HEK293T (cell line): Measurements from ENCODE around the gene TMEM86B.

Experiments
- ARNT ChIP-seq: fragments of 450-650 bp; IDR thresholded peaks from 2 replicates; pipeline ENCODE4 v1.6.1; 2017; ENCODE audit warnings: mild to moderate bottlenecking
- BHLHE40 ChIP-seq: fragments of 450-650 bp; IDR thresholded peaks from 2 replicates; pipeline ENCODE4 v1.6.1; 2016; ENCODE audit warnings: mild to moderate bottlenecking, moderate library complexity, borderline replicate concordance
- CTBP1 ChIP-seq: fragments of 450-650 bp; IDR thresholded peaks from 2 replicates; pipeline ENCODE4 v1.6.1; 2016; ENCODE audit warnings: borderline replicate concordance
- FOXA1 ChIP-seq: fragments of 450-650 bp; IDR thresholded peaks from 2 replicates; pipeline ENCODE4 v1.6.1; 2016; ENCODE audit warnings: mild to moderate bottlenecking
- FOXK2 ChIP-seq: fragments of 450-650 bp; IDR thresholded peaks from 2 replicates; pipeline ENCODE4 v1.6.1; 2016; ENCODE audit warnings: mild to moderate bottlenecking
- FOXM1 ChIP-seq: fragments of 450-650 bp; IDR thresholded peaks from 2 replicates; pipeline ENCODE4 v1.6.1; 2017; ENCODE audit warnings: mild to moderate bottlenecking, borderline replicate concordance
- HDGF ChIP-seq: fragments of 450-650 bp; IDR thresholded peaks from 2 replicates; pipeline ENCODE4 v1.6.1; 2017; ENCODE audit warnings: antibody characterized with exemption, borderline replicate concordance
- L3MBTL2 ChIP-seq: fragments of 450-650 bp; conservative IDR thresholded peaks from 2 replicates; pipeline ENCODE4 v1.6.1; 2016; ENCODE audit warnings: mild to moderate bottlenecking
- LEF1 ChIP-seq: fragments of 450-650 bp; IDR thresholded peaks from 2 replicates; pipeline ENCODE4 v1.6.1; 2017; ENCODE audit warnings: mild to moderate bottlenecking, borderline replicate concordance
- NFRKB ChIP-seq: fragments of 450-650 bp; IDR thresholded peaks from 2 replicates; pipeline ENCODE4 v1.6.1; 2016; ENCODE audit warnings: mild to moderate bottlenecking, moderate library complexity
- SP1 ChIP-seq: fragments of 450-650 bp; IDR thresholded peaks from 2 replicates; pipeline ENCODE4 v1.6.1; 2017
- SUZ12 ChIP-seq: fragments of 450-650 bp; IDR thresholded peaks from 2 replicates; pipeline ENCODE4 v1.6.1; 2016; ENCODE audit warnings: mild to moderate bottlenecking
- TARDBP ChIP-seq: fragments of 450-650 bp; IDR thresholded peaks from 2 replicates; pipeline ENCODE4 v1.6.1; 2016
- ZNF384 ChIP-seq: fragments of 450-650 bp; IDR thresholded peaks from 2 replicates; pipeline ENCODE4 v1.6.1; 2016

DNA sequence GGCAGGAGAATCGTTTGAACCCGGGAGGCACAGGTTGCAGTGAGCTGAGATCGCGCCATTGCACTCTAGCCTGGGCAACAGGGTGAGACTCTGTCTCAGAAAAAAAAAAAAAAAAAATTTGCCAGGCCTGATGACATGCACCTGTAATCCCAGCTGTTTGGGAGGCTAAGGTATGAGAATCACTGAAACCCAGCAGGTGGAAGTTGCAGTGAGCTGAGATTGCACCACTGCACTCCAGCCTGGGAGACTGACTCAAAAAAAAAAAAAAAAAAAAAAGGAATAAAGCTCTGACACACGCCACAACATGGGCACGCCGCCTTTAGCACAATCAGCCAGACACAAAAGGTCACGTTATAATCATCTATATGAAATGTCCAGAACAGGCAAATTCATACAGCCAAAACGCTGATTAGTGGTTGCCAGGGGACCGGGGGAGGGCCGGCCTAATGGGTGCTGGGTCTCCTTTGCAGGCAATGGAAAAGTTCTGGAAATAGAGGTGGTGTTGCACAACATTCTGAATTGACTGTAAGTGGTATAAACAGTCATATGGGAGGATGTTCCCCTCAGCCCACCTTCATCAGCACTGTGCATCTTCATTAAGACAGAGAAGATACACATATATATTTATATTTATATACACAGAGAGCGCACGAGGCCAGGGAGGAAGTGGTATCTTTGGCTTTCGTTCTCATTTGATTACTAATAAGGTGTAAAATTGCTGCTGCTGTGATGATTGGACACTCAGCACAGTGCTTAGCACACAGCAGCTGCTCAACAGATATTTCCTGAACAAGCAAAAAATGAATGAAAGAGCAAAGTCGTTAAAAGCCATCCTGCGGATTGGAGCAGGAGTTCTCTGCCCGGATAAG lies 47.5 kb upstream of the TMEM86B start:
- TF ChIP-seq BHLHE40 (no peak), FOXA1 (no peak), FOXK2 (no peak), HDGF (no peak), FOXM1 (no peak), ZNF384 (no peak), SP1 (no peak), CTBP1 (no peak), L3MBTL2 (no peak), LEF1 (no peak), SUZ12 (no peak), TARDBP (no peak), NFRKB (no peak), ARNT (no peak)
